Activated gamma-delta T cell treated with Interleukin-2 at 50 U/mL for 16 hours (primary cell): ENCODE measurements around the gene C15orf39.
A peak's percentile ranks its signal among the peaks of the same experiment; 100 is the strongest.

Source experiments
- DNase-seq: peaks from one replicate; pipeline ENCODE4 v3.0.0-alpha.2; 2020

Gene C15orf39

DNA sequence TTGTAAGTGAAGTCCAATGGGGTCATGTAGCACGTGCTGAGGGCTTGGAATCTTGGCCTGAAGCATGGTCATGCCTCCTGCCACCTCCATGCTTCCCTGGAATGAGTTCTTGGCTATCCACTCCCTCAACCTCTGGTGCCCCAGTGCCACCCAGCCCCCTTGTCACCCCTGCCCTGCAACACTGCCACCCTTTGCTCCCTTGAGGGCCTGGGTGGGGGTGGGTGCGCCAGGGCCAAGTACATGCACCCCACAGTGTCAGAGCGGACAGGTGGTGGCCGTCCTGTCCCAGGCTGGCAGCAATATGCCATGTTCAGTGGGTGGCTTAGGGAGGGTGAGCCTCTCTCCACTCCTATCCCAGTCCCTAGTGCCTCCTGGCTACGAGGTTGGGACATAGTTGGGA, 27.6 kb upstream of the C15orf39 start:
- no peak for DNase-seq

DNA sequence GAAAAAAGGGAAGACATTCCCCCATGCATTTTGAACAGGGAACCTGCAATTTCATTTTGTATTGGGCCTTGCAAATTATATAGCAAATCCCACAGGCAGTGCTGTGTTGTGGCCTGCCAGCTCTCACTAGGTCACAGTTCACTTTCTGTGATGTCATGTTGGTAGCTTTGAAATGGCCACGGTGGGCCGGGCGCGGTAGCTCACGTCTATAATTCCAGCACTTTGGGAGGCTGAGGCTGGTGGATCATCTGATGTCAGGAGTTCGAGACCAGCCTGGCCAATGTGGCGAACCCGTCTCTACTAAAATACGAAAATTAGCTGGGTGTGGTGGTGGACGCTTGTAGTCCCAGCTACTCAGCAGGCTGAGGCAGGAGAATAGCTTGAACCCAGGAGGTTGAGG, 27.0 kb upstream of the C15orf39 start:
- no peak for DNase-seq

DNA sequence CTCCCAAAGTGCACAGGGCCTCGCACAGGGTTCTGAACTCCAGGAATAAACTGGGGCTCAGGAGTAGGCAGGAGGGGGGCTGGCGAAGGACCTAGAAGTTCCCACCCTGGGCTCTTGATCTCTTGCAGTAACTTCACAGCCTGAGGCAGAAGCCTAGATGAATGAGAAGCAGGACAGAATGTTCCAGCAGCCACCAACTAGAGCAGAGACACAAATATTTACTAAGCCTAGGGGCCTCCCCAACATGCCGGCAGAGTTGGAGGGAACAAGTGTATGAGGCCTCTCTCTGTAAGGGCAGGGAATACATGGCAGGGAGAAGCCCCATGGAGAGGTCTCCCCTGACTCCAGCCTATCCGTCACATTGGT, 25.3 kb upstream of the C15orf39 start:
- no peak for DNase-seq

DNA sequence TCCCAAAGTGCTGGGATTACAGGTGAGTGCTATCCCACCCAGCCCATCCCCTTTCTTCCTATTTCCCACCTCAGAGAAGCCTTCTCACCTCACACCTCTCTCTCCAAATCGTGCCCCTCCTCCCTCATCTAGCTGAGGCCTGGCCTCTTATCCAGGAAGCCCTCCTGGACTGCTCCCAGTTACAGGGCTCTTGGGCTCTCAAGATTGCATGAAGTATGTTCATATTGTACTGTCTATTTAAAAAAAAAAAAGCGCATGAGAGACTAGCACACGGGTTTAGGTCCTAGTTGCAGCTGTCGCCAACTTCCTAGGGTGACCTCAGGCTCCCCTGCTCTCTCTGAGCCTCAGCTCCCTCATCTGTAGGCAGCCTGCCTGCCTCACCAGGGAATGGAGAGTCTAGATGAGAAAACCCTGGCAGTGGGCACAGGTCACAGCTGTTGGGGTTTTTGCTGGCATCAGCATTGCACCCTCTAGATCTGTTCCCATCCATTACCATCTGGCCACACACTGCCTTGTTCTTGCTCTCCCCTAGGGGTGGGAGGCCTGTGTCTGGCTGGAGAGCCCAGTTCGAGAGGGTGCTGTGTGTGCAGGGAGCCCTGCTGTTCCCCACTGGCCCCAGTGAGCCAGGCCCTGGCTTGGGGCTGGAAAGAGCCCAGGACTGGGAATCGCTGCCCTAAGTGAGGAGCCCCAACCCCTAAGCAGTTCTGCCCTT, 24.2 kb upstream of the C15orf39 start:
- no peak for DNase-seq

DNA sequence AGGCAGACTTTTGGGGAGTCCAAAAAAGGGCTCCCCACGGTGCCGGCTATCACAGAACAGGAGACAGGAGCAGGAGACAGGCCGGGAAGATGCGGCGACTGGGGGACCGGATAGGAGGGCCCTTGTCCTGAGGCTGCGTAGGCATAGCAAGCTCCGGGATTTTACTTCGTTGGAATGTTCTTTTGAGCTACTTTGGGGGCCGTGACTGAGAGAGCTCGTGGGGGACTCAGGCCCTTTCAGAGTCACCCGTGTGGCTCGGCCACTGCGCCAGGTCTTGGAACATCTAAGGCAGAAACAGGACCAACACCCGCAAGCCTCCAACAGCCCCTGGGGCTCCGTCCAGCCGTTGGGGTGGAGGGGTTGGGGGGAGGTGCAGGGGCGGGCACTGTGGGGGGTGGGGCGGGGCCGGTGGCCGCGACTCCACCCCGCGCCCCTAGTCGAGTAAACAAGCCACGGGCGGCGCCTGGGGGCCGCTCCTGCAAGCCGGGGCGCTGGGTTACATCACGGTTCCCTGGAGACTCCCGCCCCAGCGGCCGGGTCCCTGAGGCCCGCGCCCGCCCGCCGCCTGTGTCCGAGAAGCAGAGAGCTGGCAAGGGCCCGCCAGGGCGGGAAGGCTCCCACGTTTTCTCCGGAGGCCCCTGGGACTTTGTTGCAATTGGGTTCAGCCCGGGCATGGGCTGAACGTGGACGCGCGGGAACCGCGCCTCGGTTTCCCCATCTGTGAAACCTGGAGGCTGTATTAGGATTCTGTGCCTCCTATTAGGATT, 23.3 kb upstream of the C15orf39 start:
- peak; percentile 22 for DNase-seq

DNA sequence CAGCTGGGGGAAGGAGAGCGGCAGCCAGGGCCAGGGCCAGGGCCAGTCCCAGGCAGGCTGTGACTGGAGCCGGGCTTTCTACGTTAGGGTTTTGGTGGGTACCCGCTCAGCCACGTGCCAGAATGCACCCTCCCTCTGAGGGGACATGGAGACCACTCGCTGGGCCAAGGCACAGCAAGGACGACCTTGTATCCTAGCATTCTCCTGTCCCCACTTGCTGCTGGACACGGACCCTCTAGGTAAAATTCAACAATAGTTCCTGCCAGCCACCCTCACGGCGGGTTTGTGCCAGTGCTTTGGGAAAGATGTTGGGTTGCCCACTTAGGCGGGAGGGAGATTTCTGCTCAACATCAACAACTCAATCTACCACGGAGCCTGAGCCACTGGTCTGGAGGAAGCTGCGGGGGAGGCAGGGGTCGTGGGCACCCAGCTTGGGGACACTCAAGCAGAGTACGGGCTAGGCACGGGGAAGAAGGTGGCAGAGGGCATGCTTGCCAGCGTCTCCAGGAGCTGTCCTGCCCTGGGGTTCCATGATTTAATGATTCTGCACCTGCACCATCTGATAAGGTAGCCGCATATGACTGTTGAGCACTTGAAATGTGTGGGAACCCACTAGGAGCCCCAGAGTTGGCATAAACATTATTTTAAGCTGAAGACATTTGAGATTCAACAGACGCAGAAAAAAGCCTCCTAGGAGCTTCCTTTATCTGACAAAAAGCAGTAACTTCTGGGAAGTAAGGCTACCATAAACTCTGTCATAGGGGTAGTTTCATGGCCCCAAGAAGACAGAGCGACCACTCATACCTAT, 22.5 kb upstream of the C15orf39 start:
- no peak for DNase-seq

GRCh38 chr15:75179746-75180140, 21.9 kb upstream of the C15orf39 start:
- DNase-seq: no peak

- no peak for DNase-seq
Observed at GRCh38 chr15:75181780-75182179, 19.9 kb upstream of the C15orf39 start.

DNA sequence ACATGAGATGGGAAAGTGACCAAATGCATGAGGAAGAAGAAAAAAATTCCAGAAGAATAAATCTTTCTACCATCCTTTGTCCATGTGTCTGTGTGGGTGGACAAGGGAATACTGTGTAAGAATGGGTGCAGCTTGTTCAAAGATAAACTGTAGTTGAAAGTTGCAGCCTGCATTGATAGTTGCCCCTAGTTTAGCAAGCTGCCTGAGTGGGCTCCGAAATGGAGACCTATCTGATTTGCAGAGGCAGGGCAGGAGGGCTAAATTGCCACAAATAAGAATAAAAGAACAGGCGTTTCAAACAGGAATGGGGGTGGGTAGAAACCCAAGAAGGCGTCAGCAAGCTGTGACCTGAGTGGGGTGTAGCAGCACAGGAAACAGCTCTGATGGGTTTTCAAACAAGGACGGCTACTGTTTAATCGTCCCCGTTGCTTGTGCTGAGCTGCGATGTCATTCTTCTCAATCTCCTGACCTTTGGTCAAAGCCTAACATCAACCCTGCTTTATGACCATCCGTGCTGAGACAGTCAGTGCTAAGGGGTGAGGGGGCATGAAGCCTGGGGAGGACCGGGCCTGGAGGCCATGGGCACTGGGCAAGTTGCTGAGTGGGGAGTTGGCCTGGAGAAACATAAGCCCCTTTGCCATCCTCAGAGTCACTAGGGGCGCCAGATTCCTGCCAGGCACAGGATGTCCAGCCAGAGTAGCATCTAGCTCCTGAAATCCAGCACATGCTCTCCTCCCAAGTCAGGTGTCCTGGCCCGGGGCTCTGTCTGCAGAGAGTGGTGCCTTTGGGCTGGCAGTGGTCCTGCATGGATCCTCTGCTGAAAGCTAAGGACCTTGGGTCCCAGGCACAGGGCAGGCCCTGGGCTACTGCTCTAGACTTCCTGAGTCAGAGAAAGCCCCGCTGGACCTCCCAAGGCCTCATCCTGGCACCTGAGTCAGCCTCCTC, 19.2 kb upstream of the C15orf39 start:
- DNase-seq: no peak

- no peak for DNase-seq
Observed at GRCh38 chr15:75185271-75186029, 16.2 kb upstream of the C15orf39 start.

DNA sequence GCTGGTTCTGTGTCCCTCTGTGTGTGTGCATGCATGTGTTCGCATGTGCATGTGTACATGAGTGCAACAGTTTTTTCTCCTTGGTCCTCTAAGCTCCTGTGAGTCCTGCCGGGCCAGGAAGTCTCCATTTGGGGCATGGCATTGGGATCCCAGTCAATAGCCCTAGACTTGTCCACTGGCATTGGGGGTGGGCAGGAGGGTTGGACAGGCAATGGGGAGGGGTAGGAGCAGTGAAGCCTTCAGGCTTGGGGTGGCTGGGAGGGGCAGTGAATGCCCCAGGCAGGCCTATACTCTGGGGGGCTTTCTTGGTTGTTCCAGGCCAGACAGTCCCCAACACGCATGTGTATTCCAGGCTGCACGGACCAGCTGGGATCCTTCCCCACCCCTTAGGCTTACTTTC, 15.6 kb upstream of the C15orf39 start:
- no peak for DNase-seq

DNA sequence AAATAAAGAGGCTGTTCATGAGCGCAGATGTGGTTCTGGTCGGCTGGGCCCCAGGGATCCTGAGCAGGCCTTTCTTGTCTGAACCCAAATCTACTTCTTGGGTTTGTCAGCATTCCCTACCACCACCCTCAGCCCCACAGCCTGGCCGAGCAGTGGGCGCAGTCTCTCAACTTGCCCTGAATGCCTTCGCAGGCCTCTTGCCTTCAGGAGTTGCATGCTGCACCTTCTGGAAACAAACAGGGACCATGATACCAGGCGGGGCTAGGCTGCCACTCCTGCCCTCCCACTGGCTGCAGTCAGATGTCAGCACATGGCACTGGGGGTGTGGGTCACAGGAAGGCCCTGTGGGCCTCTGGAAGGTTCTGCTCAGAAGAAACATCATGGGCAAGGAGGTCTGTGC, 13.2 kb upstream of the C15orf39 start:
- no peak for DNase-seq

DNA sequence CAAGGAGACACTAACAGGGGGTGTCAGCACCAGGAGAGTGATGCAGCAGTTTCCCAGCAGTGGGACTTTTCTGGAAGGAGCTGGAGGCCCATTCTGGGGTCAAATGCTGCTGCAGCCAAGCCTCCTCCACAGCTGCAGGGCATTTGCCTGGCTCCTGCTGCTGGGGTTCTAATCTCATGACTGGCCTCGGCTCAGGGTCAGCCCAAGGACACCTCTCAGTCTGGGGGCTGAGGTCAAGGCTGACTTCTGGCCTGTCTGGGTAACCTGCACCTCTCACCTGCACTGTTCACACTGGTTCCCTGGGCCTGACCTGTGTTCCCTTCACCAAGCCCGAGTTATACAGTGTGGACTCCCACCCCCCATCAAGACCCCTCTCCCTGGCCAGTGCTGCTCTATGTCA, 10.4 kb upstream of the C15orf39 start:
- no peak for DNase-seq

DNA sequence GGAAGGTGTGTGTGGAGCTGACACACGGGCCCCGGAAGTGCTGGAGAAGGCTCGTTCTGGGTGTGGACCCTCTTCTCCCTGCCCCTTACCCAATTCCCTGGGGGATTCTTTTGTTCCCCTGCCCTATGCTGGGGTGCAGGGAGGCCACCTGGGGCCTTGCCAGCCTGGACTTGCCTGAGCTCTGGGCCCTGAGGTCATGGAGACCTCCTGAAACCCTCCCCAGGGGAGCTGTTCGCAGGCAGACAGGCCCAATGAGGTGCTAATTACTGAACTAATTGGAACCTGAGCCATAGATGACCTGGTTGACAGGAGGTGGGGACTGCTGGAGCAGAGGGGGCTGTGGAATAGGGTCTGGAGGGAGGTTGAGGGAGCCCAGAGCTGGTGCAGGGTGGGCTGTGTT, 9.4 kb upstream of the C15orf39 start:
- DNase-seq: no peak

GRCh38 chr15:75193272-75193671, 8.4 kb upstream of the C15orf39 start:
- no peak for DNase-seq

DNA sequence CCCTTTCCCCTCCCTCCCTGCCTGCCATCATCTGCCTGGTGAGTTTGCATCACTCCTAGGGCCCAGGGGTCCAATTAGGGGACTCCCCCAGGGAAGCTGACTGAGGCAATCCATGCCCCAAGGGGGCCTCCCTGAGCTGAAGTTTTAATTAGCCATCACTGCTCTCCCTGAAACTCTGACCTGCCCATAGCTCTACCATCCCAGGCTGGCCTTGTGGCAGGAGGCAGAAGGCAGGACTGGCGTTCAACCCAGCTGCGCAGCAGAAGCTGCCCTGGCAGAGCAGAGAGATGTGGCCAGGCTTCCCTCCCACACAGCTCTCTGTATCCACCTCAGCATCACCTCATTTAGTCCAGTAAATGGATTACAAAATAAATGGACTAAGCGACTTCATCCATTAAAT, 7.7 kb upstream of the C15orf39 start:
- no peak for DNase-seq

GRCh38 chr15:75194397-75194796, 7.3 kb upstream of the C15orf39 start:
- DNase-seq: no peak

GRCh38 chr15:75195122-75195765, 6.4 kb upstream of the C15orf39 start:
- DNase-seq: no peak

DNA sequence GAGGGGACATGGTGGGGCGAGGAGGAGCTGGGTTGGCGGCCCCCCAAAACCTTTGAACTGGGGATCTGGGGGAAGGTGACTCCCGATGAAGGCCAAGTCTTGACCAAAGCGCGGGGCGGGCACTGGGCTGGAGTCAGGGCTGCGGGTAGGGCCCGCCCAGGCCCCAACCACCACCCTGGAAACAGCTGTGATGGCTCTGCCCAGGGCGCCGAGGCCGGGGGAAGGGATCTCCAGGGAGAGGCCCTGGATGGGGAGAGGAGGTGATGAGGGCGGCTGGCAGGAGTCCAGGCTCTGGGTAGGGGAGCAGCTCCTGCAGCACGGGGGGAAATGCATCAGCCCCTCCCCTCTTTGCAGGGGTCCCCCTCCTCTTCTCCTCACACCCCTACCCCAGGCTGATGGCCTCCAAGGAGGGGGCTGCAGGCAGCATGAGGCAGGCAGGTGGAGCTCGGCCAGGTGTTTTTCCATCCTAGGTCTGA, 5.9 kb upstream of the C15orf39 start:
- DNase-seq: no peak

DNA sequence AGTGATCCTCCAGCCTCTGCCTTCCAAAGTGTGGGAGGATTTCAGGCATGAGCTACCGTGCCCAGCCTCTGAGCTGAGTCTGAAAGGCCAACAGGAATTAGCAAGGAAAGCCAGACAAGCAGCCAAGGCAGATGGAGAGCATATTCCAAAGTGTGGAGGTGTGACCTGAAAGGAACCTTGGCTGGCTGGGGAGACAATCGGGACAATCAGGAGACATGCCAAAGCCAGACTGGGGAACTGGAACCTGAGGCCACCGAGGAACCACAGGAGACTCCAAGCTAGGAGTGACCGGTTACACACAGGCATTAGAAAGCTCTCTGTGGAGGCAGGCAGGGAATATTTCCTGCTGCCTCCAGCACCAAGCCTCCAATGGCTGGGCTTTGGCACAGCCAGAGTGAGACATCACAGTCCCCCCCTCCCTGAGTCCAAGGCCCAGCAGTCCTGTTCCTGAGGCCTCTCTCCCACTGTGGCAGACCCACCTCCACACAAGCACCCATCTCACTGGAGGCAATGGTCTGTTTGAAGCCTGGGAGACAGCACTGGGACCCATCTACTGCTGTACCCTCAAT, 4.5 kb upstream of the C15orf39 start:
- no peak for DNase-seq
